GM10266 (cell line): ENCODE data around the gene CCDC179.
A peak's percentile ranks its signal among the peaks of the same experiment; 100 is the strongest.

Experiments
- DNase-seq: peaks from one replicate; pipeline ENCODE4 v3.0.0; 2012; ENCODE audit errors: extremely low spot score
- CTCF ChIP-seq: IDR thresholded peaks from 2 replicates; pipeline ENCODE4 v1.5.1; 2012; ENCODE audit warnings: mild to moderate bottlenecking, low read depth; ENCODE audit not compliant: control insufficient read depth, insufficient read depth; ENCODE audit errors: missing control alignments

CCDC179 gene

DNA sequence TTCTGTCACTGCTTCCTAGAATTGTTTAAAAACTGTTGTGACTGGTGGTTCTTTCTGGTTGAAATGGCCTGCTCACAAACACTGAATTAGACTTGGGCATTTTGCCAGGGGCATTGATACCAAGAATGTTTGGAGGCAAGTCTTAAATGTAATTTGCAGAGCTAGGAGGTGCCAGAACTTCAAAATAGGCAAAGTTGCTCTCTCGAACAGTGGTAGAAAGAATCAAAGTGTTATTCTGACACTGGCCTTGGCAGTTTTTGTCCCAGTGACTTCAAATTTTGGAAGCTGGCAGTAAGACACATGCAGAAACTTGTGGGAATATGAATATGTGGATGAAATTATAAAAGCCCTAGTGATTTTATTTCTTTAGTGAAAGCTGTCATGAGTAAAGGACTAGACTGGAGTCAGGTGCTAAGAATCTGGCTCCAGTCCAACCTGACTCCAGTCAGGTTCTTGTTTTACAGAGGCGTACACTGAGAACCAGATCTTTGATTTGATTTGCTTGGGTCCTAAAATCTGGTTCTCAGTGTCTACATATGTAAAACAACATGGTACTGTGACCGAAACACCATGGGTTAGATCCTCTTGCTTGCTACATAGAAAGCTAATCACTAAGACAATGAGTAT, 51.6 kb downstream of the CCDC179 start:
- TF ChIP-seq CTCF, result no peak
- DNase-seq, result no peak

DNA sequence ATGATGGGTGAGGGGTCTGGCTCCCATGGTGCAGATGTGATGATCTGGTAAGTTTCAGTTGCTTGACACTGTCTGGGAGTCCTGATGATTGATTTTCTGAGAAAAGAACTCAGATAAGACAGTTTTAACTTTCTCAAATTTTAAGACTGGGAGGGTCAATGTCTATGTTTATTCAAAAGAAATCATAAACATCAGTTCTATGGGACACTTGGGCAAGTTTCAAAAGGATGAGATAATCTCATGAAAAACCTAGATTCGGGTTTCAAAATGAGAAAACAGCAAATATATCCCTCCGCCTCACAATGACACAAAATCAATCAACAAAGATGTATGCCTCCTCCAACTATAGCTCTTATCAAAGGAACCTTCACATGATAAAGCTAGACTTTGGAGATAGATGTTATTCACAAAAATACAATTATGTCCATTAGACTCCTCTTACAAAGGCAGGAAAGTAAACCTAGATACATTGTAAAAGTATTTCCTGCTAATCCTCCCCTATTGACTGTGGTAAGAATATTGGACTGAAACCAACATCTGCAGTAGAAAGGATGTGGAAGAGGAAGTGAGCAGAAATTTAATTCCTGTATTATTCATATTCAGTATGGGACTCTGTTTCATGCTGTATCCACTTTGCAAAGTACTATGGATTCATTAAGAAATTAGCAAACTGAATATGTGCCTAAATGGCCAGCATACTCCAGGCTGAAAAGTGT, 52.3 kb downstream of the CCDC179 start:
- DNase-seq, result peak; percentile 13
- TF ChIP-seq CTCF, result no peak

DNA sequence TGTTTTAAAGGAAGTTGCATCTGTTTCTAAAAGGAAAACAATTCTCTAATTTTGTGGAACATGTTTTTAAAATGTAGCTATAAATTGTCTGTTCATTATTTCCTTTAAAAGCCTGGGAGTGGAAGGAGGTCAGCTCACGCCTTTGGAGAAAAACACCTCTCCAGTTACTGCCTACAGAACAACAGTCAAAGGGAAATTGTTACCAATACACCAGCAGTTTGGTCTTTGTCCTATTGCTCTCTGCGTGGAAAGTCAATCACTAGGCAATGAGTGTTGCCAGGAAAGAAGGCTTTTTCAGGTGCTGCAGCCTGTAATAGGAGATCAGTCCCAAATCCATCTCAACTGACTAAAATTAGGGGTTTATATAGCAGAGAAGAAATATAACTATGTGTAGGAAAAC, 52.9 kb downstream of the CCDC179 start:
- no peak for DNase-seq
- no peak for TF ChIP-seq CTCF

DNA sequence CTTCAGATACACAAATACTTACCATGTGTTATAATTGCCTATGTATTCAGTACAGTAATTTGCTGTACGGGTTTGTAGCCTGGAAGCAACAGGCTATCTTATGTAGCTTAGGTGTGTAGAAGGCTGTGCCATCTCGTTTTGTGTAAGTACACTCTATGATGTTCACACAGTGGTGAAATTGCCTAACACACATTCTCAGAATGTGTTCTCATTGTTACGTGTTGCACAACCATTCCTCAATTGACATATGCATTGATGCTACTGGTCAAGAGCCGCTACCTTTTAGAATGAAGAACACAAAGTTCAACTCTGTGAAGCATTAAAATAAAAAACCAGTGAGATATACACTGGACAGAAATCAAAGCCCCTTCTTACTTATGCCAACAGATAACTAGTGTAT, 57.4 kb downstream of the CCDC179 start:
- no peak for TF ChIP-seq CTCF
- DNase-seq, result no peak

- DNase-seq, result no peak
- TF ChIP-seq CTCF, result no peak
Observed at GRCh38 chr11:22800482-22800881, 59.8 kb downstream of the CCDC179 start.

- TF ChIP-seq CTCF, result no peak
- DNase-seq, result no peak
Observed at GRCh38 chr11:22798901-22799300, 61.4 kb downstream of the CCDC179 start.

DNA sequence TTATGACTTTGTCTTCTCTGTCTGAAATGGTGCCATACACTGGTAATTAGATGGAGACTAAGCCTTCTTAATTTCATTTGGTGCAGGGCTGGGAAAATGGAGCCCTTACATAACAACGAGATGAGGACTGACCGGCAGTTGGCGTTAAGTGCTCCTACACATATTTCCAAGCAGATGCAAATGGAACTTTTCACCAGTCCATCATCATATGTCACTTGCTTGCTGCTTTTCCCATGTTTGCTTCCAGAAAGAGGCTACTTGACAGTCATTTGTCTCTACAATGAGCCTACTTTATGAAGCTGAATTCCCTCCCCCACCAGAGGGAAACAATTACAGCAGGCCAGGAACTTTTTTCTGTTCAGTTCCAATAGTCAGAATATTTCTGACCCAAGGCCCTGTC, 63.2 kb downstream of the CCDC179 start:
- TF ChIP-seq CTCF, result no peak
- DNase-seq, result no peak
